ENCODE data around the gene HCAR1. TPM values are rescaled to one million over a fixed set of nuclear protein-coding genes. Genes with fewer than 3 reads are reported as not detected.

HCAR1 gene
- total RNA-seq, 1 experiment from 2014 or later = 4.0 TPM

- Histone ChIP-seq H3K4me2 (ENCODE audit: low read length) (peak overlapping the region; percentile 70), H3K4me1 (ENCODE audit: insufficient read depth, low read length) (peaks cover 44% of the 10 kb centered on the region), H3K9me2 (replicated peaks; ENCODE audit: low read length) (no peaks in the 10 kb centered on the region), H3K27ac (ENCODE audit: low read length) (peak overlapping the region; percentile 63), H3K36me3 (ENCODE audit: low read depth, low read length) (no peaks in the 10 kb centered on the region), H4K20me1 (ENCODE audit: low read length) (no peaks in the 10 kb centered on the region), H2AFZ (ENCODE audit: low read length) (peak overlapping the region; percentile 17; the same call in 1 of the 2 replicates), H3F3A (ENCODE audit: low read length, unreplicated experiment) (no peaks in the 10 kb centered on the region), H3K27me3 (ENCODE audit: low read length) (no peaks in the 10 kb centered on the region), H3K79me2 (ENCODE audit: low read length) (peaks cover 24% of the 10 kb centered on the region), H3K4me3 (ENCODE audit: low read length) (peak overlapping the region; percentile 38), H3K9me3 (ENCODE audit: low read length) (no peaks in the 10 kb centered on the region), H3K9ac (ENCODE audit: low read length) (peak overlapping the region; percentile 3; the same call in 1 of the 2 replicates)
- no TSS peak for BruUV-seq (replicated peaks)
- ChIA-PET POLR2A (ENCODE audit: unreplicated experiment) (no interaction called here), CTCF (no interaction called here)
- DNase-seq (no peak), ATAC-seq (no peak)
- TF ChIP-seq EZH2 (IDR thresholded peaks at IDR 0.05; ENCODE audit: low read length, unreplicated experiment) (no peak), CTCF (conservative IDR thresholded peaks at IDR 0.05; ENCODE audit: low read depth, low read length) (no peak), EZH2phosphoT487 (IDR thresholded peaks at IDR 0.05; ENCODE audit: borderline replicate concordance, low read length) (no peak)
- intact Hi-C loops (cut with micrococcal nuclease) = loop anchor here (5.0 kb wide), 1 partner anchor 48 kb away; no protein-coding TSS in a partner anchor
These were observed 5.1 kb downstream of the HCAR1 start for GRCh38 chr12:122725452-122726079.

GRCh38 chr12:122724641-122725243 is 5.9 kb downstream of the HCAR1 start:
- no TSS peak for BruUV-seq (replicated peaks)
- Histone ChIP-seq H3K9me3 (ENCODE audit: low read length) (no peaks in the 10 kb centered on the region), H3K4me3 (ENCODE audit: low read length) (no peak overlapping the region), H4K20me1 (ENCODE audit: low read length) (no peaks in the 10 kb centered on the region), H3K27me3 (ENCODE audit: low read length) (no peaks in the 10 kb centered on the region), H3K9ac (ENCODE audit: low read length) (no peak overlapping the region), H3K79me2 (ENCODE audit: low read length) (peaks cover 19% of the 10 kb centered on the region), H3K36me3 (ENCODE audit: low read depth, low read length) (no peaks in the 10 kb centered on the region), H3K27ac (ENCODE audit: low read length) (no peak overlapping the region), H3K4me2 (ENCODE audit: low read length) (no peak overlapping the region), H3K4me1 (ENCODE audit: insufficient read depth, low read length) (peaks cover 39% of the 10 kb centered on the region), H2AFZ (ENCODE audit: low read length) (no peak overlapping the region), H3K9me2 (replicated peaks; ENCODE audit: low read length) (no peaks in the 10 kb centered on the region), H3F3A (ENCODE audit: low read length, unreplicated experiment) (no peaks in the 10 kb centered on the region)
- DNase-seq (no peak), ATAC-seq (no peak)
- CTCF ChIA-PET = no interaction called here
- TF ChIP-seq EZH2 (IDR thresholded peaks at IDR 0.05; ENCODE audit: low read length, unreplicated experiment) (no peak), EZH2phosphoT487 (IDR thresholded peaks at IDR 0.05; ENCODE audit: borderline replicate concordance, low read length) (no peak)
- POLR2A ChIA-PET (ENCODE audit: unreplicated experiment) = no interaction called here
- intact Hi-C loops (cut with micrococcal nuclease) = loop anchor here (5.0 kb wide), 1 partner anchor 47 kb away; no protein-coding TSS in a partner anchor

DNA sequence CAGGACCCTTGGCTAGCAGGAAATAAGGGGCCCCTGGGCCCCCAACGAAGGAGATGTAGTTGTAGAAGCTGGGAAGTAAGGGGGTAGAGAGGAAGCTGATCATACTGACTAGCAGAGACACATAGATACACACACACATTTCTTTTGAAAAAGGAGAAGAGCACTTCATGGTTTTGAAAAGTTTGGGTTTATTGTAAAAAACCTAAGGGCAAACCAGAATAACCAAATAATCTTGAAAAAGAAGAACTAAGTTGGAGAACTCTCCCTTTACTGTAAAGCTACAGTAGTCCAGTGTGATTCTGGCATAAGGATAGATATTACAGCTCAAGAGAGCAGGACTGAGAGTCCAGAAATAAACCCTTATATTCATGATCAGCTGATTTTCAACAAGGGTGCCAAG is 8.3 kb downstream of the HCAR1 start:
- no peak for TF ChIP-seq CTCF (conservative IDR thresholded peaks at IDR 0.05; ENCODE audit: low read depth, low read length)
- TF ChIP-seq EZH2phosphoT487 (IDR thresholded peaks at IDR 0.05; ENCODE audit: borderline replicate concordance, low read length) = no peak
- no peak for TF ChIP-seq EZH2 (IDR thresholded peaks at IDR 0.05; ENCODE audit: low read length, unreplicated experiment)
- ATAC-seq (no peak), DNase-seq (no peak)
- Histone ChIP-seq H3K36me3 (ENCODE audit: low read depth, low read length) (no peaks in the 10 kb centered on the region), H3K9ac (ENCODE audit: low read length) (no peak overlapping the region), H3K27me3 (ENCODE audit: low read length) (no peaks in the 10 kb centered on the region), H4K20me1 (ENCODE audit: low read length) (no peaks in the 10 kb centered on the region), H3K4me1 (ENCODE audit: insufficient read depth, low read length) (peaks cover 21% of the 10 kb centered on the region), H3K27ac (ENCODE audit: low read length) (no peak overlapping the region), H3F3A (ENCODE audit: low read length, unreplicated experiment) (no peaks in the 10 kb centered on the region), H3K79me2 (ENCODE audit: low read length) (no peaks in the 10 kb centered on the region; the same call in 1 of the 2 replicates), H3K4me2 (ENCODE audit: low read length) (no peak overlapping the region), H2AFZ (ENCODE audit: low read length) (no peak overlapping the region), H3K9me2 (replicated peaks; ENCODE audit: low read length) (no peaks in the 10 kb centered on the region), H3K4me3 (ENCODE audit: low read length) (no peak overlapping the region), H3K9me3 (ENCODE audit: low read length) (no peaks in the 10 kb centered on the region)
- ChIA-PET POLR2A (ENCODE audit: unreplicated experiment) (no interaction called here), CTCF (no interaction called here)
- no TSS peak for BruUV-seq (replicated peaks)
- intact Hi-C loops (cut with micrococcal nuclease) = no loop called here
